GM19452 (cell line): ENCODE results near the gene PHC3.
A peak's percentile ranks its signal among the peaks of the same experiment; 100 is the strongest.
"Not testable (repeated sequence)": the region's sequence is repeated elsewhere in the genome, so short reads cannot be mapped to it uniquely, and the experiment has no call there.

Experiments
- ATAC-seq: cut with Tn5 transposase; IDR thresholded peaks from one replicate; pipeline ENCODE4 v1.9.1; 2021; ENCODE audit not compliant: unreplicated experiment

PHC3 gene

GRCh38 chr3:170180908-170181885, at the start of gene PHC3:
Gene PHC3 (minus strand): TSS chr3:170181733. CDS start chr3:170181715, 18 bp downstream.
- peak; percentile 72 for ATAC-seq

DNA sequence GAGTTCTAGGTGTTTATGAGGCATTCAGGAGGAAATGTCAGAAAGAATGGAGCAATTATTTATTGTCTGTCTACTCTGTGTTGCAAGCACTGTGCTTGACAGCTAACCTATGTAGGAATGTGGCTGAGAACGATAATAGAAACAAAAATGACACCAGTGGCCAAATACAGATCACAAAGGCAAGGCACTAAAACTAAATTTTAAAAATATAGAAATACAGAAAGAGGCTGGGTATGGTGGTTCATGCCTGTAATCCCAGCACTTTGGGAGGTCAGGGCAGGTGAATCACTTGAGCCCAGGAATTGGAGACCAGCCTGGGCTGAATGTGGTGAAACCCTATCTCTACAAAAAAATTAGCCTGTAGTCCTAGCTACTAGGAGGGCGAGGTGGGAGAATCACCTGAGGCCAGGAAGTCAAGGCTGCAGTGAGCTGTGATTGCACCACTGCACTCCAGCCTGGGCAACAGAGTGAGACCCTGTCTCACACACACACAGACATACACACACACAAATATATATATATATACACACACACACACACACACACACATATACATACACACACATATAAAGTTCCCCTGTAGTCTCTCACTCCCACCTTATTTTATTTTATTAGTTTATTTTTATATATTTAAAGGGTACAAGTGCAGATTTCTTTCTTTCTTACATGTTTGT, 46.7 kb upstream of the PHC3 start:
- ATAC-seq: no peak

- no peak for ATAC-seq
Measured at GRCh38 chr3:170226426-170226960, 45.0 kb upstream of the PHC3 start.

GRCh38 chr3:170225166-170225565, 43.6 kb upstream of the PHC3 start:
- ATAC-seq: no peak

- peak; percentile 33 for ATAC-seq
Measured at GRCh38 chr3:170222647-170223541, 41.4 kb upstream of the PHC3 start.

- ATAC-seq: peak; percentile 94
Measured at GRCh38 chr3:170221924-170222646, 40.6 kb upstream of the PHC3 start, which contains the start of gene PRKCI. Gene PRKCI (plus strand): TSS chr3:170222424. CDS start chr3:170222670, 246 bp downstream.

DNA sequence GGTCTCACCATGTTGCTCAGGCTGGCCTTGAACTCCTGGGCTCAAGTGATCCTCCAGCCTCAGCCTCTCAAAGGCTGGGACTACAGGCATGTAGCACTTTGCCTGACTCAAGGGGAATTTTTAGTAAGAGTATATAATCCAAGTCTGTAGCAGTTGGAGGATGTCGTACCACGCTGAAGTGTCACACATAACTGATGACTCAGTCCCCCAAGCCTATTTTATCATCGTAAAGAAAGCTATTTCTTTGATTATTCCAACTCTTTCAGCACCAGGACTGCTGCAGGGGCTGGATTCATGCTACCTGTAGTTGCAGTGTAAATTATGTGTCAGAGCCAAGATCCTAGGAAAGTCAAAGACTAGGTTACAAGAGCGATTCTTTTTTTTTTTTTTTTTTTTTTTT, 39.3 kb upstream of the PHC3 start:
- no peak for ATAC-seq

GRCh38 chr3:170219850-170220249, 38.3 kb upstream of the PHC3 start:
- ATAC-seq: no peak

- ATAC-seq: no peak
Measured at GRCh38 chr3:170211668-170212067, 30.1 kb upstream of the PHC3 start.

- no peak for ATAC-seq
Measured at GRCh38 chr3:170207717-170208116, 26.2 kb upstream of the PHC3 start.

DNA sequence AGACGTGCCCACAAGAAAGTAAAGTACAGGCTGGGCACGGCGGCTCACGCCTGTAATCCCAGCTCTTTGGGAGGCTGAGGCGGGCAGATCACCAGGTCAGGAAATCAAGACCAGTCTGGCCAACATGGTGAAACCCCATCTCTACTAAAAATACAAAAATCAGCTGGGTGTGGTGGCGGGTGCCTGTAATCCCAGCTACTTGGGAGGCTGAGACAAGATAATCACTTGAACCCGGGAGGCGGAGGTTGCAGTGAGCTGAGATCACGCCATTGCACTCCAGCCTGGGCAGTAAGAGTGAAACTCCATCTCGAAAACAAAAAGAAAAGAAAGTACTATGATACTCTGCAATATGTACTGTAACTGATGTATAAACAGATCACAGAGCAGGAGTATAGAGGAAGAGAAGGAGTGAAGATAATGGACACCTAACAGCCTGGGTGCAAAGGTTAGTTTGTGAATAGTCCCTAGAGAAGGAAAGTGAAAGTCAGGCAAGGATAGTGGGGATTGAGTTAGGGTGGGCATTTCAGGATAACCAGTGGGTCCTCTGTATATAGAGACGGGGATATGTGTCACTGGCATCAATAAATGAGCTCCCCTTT, 24.7 kb upstream of the PHC3 start:
- ATAC-seq: not testable (repeated sequence)

DNA sequence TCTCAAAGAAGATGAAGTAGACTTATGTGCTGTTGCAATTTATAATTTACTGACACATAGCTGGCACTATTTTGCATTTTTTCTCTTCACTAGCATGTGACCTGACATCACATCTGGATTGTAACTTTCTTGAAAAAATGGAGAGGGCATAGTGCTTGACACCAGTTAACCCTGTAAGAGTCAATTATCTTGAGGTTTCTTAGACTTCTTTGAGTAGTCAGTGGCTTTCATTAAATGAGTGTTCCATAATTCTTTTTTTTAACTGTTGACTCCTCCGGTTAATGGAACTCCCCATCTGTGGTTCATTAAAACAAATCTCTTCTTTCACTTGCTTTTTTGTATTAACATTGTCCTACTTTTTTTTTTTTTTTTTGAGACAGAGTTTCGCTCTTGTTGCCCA, 23.8 kb upstream of the PHC3 start:
- no peak for ATAC-seq

GRCh38 chr3:170204509-170204908, 23.0 kb upstream of the PHC3 start:
- no peak for ATAC-seq

DNA sequence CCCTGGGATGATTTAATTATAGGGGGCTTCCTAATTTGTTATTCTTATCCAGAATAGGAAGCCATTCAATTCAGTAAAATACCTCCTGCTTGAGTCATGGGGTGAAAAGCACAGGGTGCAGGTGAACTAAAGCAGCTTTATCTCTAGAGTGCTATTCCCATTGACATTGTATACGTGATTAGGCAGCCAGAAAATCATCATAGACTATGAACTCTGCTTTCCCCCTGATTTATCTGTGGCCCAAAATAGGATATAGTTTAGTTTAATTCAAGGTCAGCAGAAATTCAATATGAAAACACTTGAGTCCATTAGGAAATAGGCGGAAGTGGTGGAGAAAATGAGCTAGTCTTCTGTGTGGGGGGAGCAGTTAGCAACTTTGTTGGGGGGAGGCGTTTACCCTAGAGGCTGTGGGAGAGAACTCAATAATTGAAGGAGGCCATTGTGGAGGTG, 22.5 kb upstream of the PHC3 start:
- no peak for ATAC-seq

GRCh38 chr3:170203457-170203856, 21.9 kb upstream of the PHC3 start:
- no peak for ATAC-seq

DNA sequence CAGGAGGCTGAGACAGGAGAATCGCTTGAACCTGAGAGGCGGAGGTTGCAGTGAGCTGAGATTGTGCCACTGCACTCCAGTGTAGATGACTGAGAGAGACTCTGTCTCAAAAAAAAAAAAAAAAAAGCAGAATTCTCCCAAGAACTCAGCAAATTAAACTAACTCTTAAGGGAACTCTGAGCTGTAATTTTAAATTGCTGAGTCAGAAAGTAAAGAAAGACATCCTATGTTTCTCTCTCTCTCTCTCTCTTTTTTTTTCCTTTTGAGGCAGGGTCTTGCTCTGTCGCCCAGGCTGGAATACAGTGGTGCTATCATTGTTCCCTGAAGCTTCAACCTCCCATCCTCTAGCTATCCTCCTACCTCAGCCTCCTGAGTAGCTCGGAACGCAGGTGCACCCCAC, 20.0 kb upstream of the PHC3 start:
- ATAC-seq: no peak

GRCh38 chr3:170200987-170201386, 19.5 kb upstream of the PHC3 start:
- ATAC-seq: no peak

DNA sequence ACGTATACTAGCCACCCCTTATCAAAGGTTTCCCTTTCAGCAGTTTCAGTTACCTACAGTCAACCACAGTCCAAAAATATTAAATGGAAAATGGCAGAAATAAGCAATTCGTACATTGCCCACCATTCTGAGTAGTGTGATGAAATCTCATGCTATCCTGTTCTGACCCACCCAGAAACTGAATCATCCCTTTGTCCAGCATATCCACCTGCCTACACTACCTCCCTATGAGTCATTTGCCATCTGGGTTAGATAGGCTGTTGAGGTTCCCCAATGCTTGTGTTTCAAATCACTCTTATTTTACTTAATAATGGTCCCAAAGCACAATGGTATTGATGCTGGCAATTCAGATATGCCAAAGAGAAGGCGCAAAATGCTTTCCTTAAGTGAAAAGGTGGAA, 15.3 kb upstream of the PHC3 start:
- ATAC-seq: no peak

- not testable (repeated sequence) for ATAC-seq
Measured at GRCh38 chr3:170195759-170196158, 14.2 kb upstream of the PHC3 start.
